ENCODE results near the gene MT1X. TPM values are rescaled to one million over a fixed set of nuclear protein-coding genes. Genes with fewer than 3 reads are reported as not detected.

MT1X gene
- total and polyA plus RNA-seq, 8 donors = 261 to 1,982 (median 646) TPM

DNA sequence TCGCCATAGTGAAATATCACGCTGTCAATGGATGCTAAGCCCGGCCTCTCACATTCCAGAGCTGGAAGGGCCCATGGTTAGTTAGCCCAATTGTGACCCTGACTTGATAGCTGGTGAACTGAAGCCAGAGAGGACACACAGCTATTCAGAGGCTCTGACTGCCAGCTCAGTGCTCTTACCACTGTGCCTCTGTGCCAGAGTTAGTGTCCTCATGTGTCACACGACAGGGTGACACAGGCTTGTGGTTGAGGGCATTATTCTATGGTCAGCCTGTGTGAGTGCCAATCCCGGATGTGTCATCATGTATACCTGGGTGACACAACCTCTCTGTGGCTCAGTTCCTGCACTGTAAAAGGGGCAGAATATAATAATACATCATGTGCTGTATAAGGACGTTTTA, 2.5 kb upstream of the MT1X start:
- no peak for DNase-seq

DNA sequence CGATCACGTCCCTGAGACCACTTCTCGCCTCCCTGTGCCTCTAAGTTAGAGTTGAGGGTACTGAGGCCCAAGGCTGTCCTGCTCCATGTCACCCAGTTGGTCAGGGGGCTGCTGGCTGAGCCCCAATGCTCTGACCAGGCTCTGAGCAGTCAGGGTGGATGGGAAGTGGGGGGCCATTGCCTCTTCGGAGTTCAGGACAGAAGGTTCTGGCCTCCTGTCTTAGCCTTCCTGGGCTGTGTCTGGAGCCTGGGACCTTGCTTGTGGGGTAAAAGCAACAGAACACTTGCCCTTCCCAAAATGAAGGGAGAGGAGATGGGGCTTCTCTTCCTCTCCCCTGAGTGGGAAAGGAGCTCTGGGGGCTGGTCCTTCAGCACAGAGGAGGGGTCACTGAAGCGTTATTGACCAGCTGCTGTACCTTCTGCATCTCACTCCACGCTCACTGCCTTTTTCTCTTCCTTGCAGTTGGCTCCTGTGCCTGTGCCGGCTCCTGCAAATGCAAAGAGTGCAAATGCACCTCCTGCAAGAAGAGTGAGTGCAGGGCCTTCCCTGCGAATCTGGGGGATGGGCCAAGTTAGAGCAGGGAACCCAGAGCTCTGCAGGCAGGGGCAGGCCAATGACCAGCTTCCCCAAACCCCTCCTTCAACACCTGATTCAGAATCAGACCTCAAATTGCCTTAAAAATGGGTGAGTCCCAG, 580 bp downstream of the MT1X start:
- peaks cover 0 to 11% (median 0%) of the 10 kb centered on the region in 4 donors for H3K9me3 ChIP-seq
- intact Hi-C loops (cut with DNase I; ENCODE audit: low total_unique reads) = no loop called here
- TF ChIP-seq EP300 (IDR thresholded peaks at IDR 0.05) (no peak), POLR2A (IDR thresholded peaks at IDR 0.05) (no peak), CTCF (IDR thresholded peaks at IDR 0.05) (no peak), POLR2AphosphoS5 (IDR thresholded peaks at IDR 0.05) (no peak)
- peak overlapping the region; percentile 78 to 86 (median 86) for H3K27ac ChIP-seq
- peak overlapping the region; percentile 56 to 69 (median 61) for H3K4me3 ChIP-seq
- peaks cover 0 to under 1% (median 0%) of the 10 kb centered on the region in 3 donors for H3K27me3 ChIP-seq
- H3K36me3 ChIP-seq = peaks cover 0 to 11% (median 0%) of the 10 kb centered on the region in 4 donors
- DNase-seq = no peak
- peaks cover 18 to 40% (median 35%) of the 10 kb centered on the region in 4 donors for H3K4me1 ChIP-seq
- 15 to 25% (median 18%) methylated on average over 6 to 8 of the region's 8 CpGs for WGBS, 5 donors

More for the DNA sequence above, 2.5 kb upstream of the MT1X start:
- Histone ChIP-seq H3K36me3 (no peaks in the 10 kb centered on the region), H3K4me3 (no peak overlapping the region), H3K9me3 (no peaks in the 10 kb centered on the region), H3K27me3 (peaks cover 0 to 31% (median 15%) of the 10 kb centered on the region in 3 donors), H3K27ac (no peak overlapping the region), H3K4me1 (peaks cover 29 to 45% (median 40%) of the 10 kb centered on the region in 4 donors)
- intact Hi-C loops (cut with DNase I; ENCODE audit: low total_unique reads) = no loop called here
- no peak for TF ChIP-seq CTCF (IDR thresholded peaks at IDR 0.05)
- TF ChIP-seq POLR2A (IDR thresholded peaks at IDR 0.05) = no peak
- no peak for TF ChIP-seq POLR2AphosphoS5 (IDR thresholded peaks at IDR 0.05)
- WGBS, 5 donors = 84 to 88% (median 85%) methylated on average over 6 of the region's 6 CpGs

- no peak for DNase-seq
- Histone ChIP-seq H3K4me1 (peaks cover 18 to 40% (median 35%) of the 10 kb centered on the region in 4 donors), H3K9me3 (peaks cover 0 to 11% (median 0%) of the 10 kb centered on the region in 4 donors), H3K27me3 (no peaks in the 10 kb centered on the region), H3K36me3 (peaks cover 0 to 11% (median 0%) of the 10 kb centered on the region in 4 donors), H3K4me3 (peak overlapping the region; percentile 56 to 69 (median 61)), H3K27ac (peak overlapping the region in 4 of 5 donors; percentile 83 to 86 (median 86))
- 53 to 77% (median 65%) methylated on average over 5 of the region's 5 CpGs for WGBS, 5 donors
- intact Hi-C loops (cut with DNase I; ENCODE audit: low total_unique reads) = no loop called here
- TF ChIP-seq POLR2A (IDR thresholded peaks at IDR 0.05) = no peak
Observed at GRCh38 chr16:56683424-56684172, 1.3 kb downstream of the MT1X start.

DNA sequence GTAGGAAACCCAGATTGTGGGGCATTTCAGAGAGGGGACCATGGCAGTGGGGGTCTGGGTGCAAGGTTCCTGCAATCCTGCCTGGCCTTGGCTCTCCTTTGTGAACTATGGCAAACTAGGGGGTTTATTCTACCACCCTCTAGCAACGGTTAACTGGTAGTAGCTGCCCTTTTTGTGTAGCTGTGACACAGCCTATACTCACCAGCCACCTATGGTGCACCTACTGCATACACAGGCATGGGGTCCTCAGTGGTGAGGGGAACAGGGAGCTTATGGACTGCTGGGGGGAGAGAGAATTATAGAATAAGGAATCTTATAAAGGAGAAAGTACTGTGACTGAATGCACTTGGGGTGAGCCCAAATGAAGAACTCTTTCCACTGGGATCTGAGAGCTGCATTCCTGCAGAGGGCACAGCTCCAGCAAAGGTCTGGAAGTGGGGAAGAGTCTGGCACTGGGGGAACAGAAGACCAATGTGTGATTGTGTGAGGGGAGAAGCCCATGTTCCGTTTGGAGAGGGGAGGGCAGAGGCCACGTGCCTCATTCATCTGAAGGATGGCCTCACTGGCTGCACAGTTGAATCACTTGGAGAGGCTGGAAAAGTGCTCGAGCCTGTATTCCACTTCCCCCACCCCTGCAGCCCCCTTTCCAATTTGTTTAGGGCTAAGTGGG, 2.1 kb downstream of the MT1X start:
- no peak for TF ChIP-seq EP300 (IDR thresholded peaks at IDR 0.05)
- TF ChIP-seq CTCF (IDR thresholded peaks at IDR 0.05) = no peak
- no peak for TF ChIP-seq POLR2AphosphoS5 (IDR thresholded peaks at IDR 0.05)
- TF ChIP-seq POLR2A (IDR thresholded peaks at IDR 0.05) = no peak
- 45 to 71% (median 51%) methylated on average over 4 of the region's 4 CpGs for WGBS, 5 donors
- no peaks in the 10 kb centered on the region for H3K27me3 ChIP-seq
- DNase-seq = no peak
- H3K4me1 ChIP-seq = peaks cover 18 to 40% (median 35%) of the 10 kb centered on the region in 4 donors
- peak overlapping the region in 4 of 5 donors; percentile 83 to 86 (median 86) for H3K27ac ChIP-seq
- intact Hi-C loops (cut with DNase I; ENCODE audit: low total_unique reads) = no loop called here
- peaks cover 0 to 11% (median 0%) of the 10 kb centered on the region in 4 donors for H3K36me3 ChIP-seq
- peak overlapping the region; percentile 56 to 69 (median 61) for H3K4me3 ChIP-seq
- peaks cover 0 to 11% (median 0%) of the 10 kb centered on the region in 4 donors for H3K9me3 ChIP-seq

Data from stomach (tissue), 9 donors.